Measurements from ENCODE around the gene MUC15.

Gene MUC15

GRCh38 chr11:26578998-26579661 is 7.1 kb upstream of the MUC15 start:
- no peak for TF ChIP-seq GABPA (IDR thresholded peaks at IDR 0.05; ENCODE audit: low read depth)
- no peak for TF ChIP-seq SPI1 (IDR thresholded peaks at IDR 0.05; ENCODE audit: borderline replicate concordance, low read depth)
- no peak for TF ChIP-seq CTCF (IDR thresholded peaks at IDR 0.05; ENCODE audit: insufficient read depth, low read length)
- no peak for TF ChIP-seq POLR2AphosphoS5 (IDR thresholded peaks at IDR 0.05; ENCODE audit: low read depth)
- TF ChIP-seq REST (IDR thresholded peaks at IDR 0.05; ENCODE audit: insufficient replicate concordance, low read depth), result no peak
- H3K27ac ChIP-seq (replicated peaks), result no peak overlapping the region
- DNase-seq (ENCODE audit: low read depth in 1 of 2, low spot score in 1 of 2), result no peak
- no peaks in the 10 kb centered on the region for H3K27me3 ChIP-seq (ENCODE audit: insufficient read depth, poor library complexity, severe bottlenecking)
- no peak overlapping the region for H3K4me3 ChIP-seq (replicated peaks; ENCODE audit: insufficient read depth, low read length)

GRCh38 chr11:26575946-26576345 is 3.9 kb upstream of the MUC15 start:
- DNase-seq (ENCODE audit: low read depth in 1 of 2, low spot score in 1 of 2), result no peak
- no peak overlapping the region for H3K27ac ChIP-seq (replicated peaks)
- no peaks in the 10 kb centered on the region for H3K27me3 ChIP-seq (ENCODE audit: insufficient read depth, poor library complexity, severe bottlenecking)
- H3K4me3 ChIP-seq (replicated peaks; ENCODE audit: insufficient read depth, low read length), result no peak overlapping the region
- TF ChIP-seq POLR2AphosphoS5 (IDR thresholded peaks at IDR 0.05; ENCODE audit: low read depth) (no peak), SPI1 (IDR thresholded peaks at IDR 0.05; ENCODE audit: borderline replicate concordance, low read depth) (no peak), REST (IDR thresholded peaks at IDR 0.05; ENCODE audit: insufficient replicate concordance, low read depth) (no peak), GABPA (IDR thresholded peaks at IDR 0.05; ENCODE audit: low read depth) (no peak), CTCF (IDR thresholded peaks at IDR 0.05; ENCODE audit: insufficient read depth, low read length) (no peak)

GRCh38 chr11:26573896-26574295 is 1.8 kb upstream of the MUC15 start:
- no peak for DNase-seq (ENCODE audit: low read depth in 1 of 2, low spot score in 1 of 2)
- H3K27me3 ChIP-seq (ENCODE audit: insufficient read depth, poor library complexity, severe bottlenecking), result no peaks in the 10 kb centered on the region
- no peak overlapping the region for H3K4me3 ChIP-seq (replicated peaks; ENCODE audit: insufficient read depth, low read length)
- no peak for TF ChIP-seq POLR2AphosphoS5 (IDR thresholded peaks at IDR 0.05; ENCODE audit: low read depth)
- TF ChIP-seq CTCF (IDR thresholded peaks at IDR 0.05; ENCODE audit: insufficient read depth, low read length), result no peak
- no peak for TF ChIP-seq SPI1 (IDR thresholded peaks at IDR 0.05; ENCODE audit: borderline replicate concordance, low read depth)
- no peak for TF ChIP-seq GABPA (IDR thresholded peaks at IDR 0.05; ENCODE audit: low read depth)
- no peak for TF ChIP-seq REST (IDR thresholded peaks at IDR 0.05; ENCODE audit: insufficient replicate concordance, low read depth)
- no peak overlapping the region for H3K27ac ChIP-seq (replicated peaks)

Data from HL-60 (cell line).